OCI-LY1 (cell line): ENCODE results near the gene PNMA8C.

Source experiments
- H2AFZ ChIP-seq: fragments of 200-600 bp; sonication (generic), shearing (Covaris generic); 2 replicates; pipeline ENCODE4 v1.6.0; 2014; ENCODE audit warnings: antibody characterized with exemption, mild to moderate bottlenecking, low read length
- H3F3A ChIP-seq: fragments of 200-600 bp; sonication (generic), shearing (Covaris generic); 2 replicates; pipeline ENCODE4 v1.6.0; 2014; ENCODE audit warnings: mild to moderate bottlenecking, antibody characterized with exemption, low read length, moderate library complexity; ENCODE audit not compliant: insufficient read depth
- H3K27ac ChIP-seq: fragments of 200-600 bp; sonication (generic); 2 replicates; pipeline ENCODE4 v1.5.1; 2014; ENCODE audit warnings: low read length, mixed run types, mild to moderate bottlenecking, low read depth; ENCODE audit not compliant: poor library complexity, severe bottlenecking
- H3K27me3 ChIP-seq: fragments of 200-600 bp; sonication (generic); 2 replicates; pipeline ENCODE4 v1.6.0; 2014; ENCODE audit warnings: antibody characterized with exemption, mild to moderate bottlenecking, low read length, moderate library complexity; ENCODE audit not compliant: insufficient read depth
- H3K36me3 ChIP-seq: fragments of 200-600 bp; sonication (generic); 2 replicates; pipeline ENCODE4 v1.6.1; 2014; ENCODE audit warnings: mild to moderate bottlenecking, antibody characterized with exemption, low read length, moderate library complexity, mixed read lengths; ENCODE audit not compliant: insufficient read depth
- H3K4me1 ChIP-seq: fragments of 200-600 bp; sonication (generic); 2 replicates; pipeline ENCODE4 v1.5.1; 2014; ENCODE audit warnings: mild to moderate bottlenecking, low read length, moderate library complexity; ENCODE audit not compliant: insufficient read depth, severe bottlenecking
- H3K4me2 ChIP-seq: fragments of 200-600 bp; sonication (generic), shearing (Covaris generic); 2 replicates; pipeline ENCODE4 v1.6.1; 2014; ENCODE audit warnings: low read length
- H3K4me3 ChIP-seq: fragments of 200-600 bp; sonication (generic); 2 replicates; pipeline ENCODE4 v1.5.1; 2014; ENCODE audit warnings: low read length, low read depth, mild to moderate bottlenecking, mixed read lengths; ENCODE audit not compliant: poor library complexity, severe bottlenecking
- H3K79me2 ChIP-seq: fragments of 200-600 bp; shearing (Covaris generic); 2 replicates; pipeline ENCODE4 v1.6.1; 2016; ENCODE audit warnings: mixed run types, low read length, mixed read lengths; ENCODE audit not compliant: insufficient read depth
- H3K9ac ChIP-seq: fragments of 200-600 bp; sonication (generic), shearing (Covaris generic); 2 replicates; pipeline ENCODE4 v1.6.1; 2014; ENCODE audit warnings: mild to moderate bottlenecking, low read length, mixed read lengths
- H3K9me2 ChIP-seq: fragments of 200-600 bp; sonication (generic), shearing (Covaris generic); 2 replicates; pipeline ENCODE4 v1.6.1; 2014; ENCODE audit warnings: low read depth, mild to moderate bottlenecking, low read length, mixed read lengths
- H3K9me3 ChIP-seq: fragments of 200-600 bp; shearing (Covaris generic); 2 replicates; pipeline ENCODE4 v1.6.1; 2014; ENCODE audit warnings: low read length, mixed read lengths
- H4K20me1 ChIP-seq: fragments of 200-600 bp; sonication (generic), shearing (Covaris generic); 2 replicates; pipeline ENCODE4 v1.6.0; 2016; ENCODE audit warnings: mild to moderate bottlenecking, low read length; ENCODE audit not compliant: insufficient read depth
- EZH2 ChIP-seq: fragments of 200-600 bp; sonication (generic), shearing (Covaris generic); IDR thresholded peaks from 2 replicates; pipeline ENCODE4 v1.8.0; 2017; ENCODE audit warnings: borderline replicate concordance, mixed run types, mild to moderate bottlenecking, antibody characterized with exemption, low read length, moderate library complexity, mixed read lengths
- TF ChIP-seq, protein P1 (sequence below): fragments of 200-600 bp; sonication (generic), shearing (Covaris generic); IDR thresholded peaks from 2 replicates; pipeline ENCODE4 v1.5.1; 2017; ENCODE audit warnings: mild to moderate bottlenecking, antibody characterized with exemption, low read length, moderate library complexity, mixed read lengths

PNMA8C gene

DNA sequence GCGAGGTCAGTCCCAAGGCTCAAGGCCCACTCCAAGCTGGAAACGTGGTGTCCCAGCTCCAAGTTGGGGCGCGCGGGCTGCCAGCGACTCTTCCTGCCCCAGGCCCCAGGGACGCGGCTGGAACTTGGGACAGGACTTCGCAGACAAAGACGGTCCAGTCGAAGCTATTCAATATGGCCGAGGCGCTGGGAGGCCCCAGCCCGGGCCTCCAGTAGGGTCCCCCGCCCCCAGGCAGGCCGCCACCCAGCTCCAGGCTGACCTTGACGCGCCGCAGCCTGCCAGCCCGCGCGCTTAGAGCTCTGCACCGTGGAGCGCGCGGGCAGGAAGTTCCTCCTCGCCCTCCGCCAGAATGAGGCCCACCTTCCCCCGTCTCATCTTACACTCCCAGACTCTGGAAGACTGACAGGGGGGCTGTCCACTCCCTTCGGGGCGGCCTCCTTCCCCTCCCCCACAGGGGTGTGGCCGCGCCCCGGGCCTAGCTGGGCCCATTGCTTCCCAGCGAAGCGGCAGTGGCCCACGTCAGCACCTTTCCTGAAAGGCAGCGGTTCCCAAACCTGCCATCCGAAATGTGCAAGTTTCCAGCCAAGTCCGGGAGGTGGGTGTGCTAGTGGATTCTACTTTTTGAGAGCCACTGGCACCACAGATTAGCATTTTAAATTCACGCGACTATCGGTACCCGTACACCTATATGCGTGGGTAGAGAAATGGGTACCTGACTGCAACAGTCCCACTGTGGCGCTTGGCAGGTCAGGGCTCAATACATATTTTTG lies 15.3 kb downstream of the PNMA8C start, which contains the start of gene CCDC8:
TSS of gene CCDC8 (minus strand) at position 303 of the 770 bp plus-strand sequence. CDS start 754 bp downstream, outside the sequence.
- no peak within 1 kb of the TSS for H2AFZ ChIP-seq
- no peaks in the 10 kb centered on the region for H4K20me1 ChIP-seq
- no peak for TF ChIP-seq EZH2
- TF ChIP-seq, protein P1, sequence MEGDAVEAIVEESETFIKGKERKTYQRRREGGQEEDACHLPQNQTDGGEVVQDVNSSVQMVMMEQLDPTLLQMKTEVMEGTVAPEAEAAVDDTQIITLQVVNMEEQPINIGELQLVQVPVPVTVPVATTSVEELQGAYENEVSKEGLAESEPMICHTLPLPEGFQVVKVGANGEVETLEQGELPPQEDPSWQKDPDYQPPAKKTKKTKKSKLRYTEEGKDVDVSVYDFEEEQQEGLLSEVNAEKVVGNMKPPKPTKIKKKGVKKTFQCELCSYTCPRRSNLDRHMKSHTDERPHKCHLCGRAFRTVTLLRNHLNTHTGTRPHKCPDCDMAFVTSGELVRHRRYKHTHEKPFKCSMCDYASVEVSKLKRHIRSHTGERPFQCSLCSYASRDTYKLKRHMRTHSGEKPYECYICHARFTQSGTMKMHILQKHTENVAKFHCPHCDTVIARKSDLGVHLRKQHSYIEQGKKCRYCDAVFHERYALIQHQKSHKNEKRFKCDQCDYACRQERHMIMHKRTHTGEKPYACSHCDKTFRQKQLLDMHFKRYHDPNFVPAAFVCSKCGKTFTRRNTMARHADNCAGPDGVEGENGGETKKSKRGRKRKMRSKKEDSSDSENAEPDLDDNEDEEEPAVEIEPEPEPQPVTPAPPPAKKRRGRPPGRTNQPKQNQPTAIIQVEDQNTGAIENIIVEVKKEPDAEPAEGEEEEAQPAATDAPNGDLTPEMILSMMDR: no peak
- H3K4me1 ChIP-seq: no peaks in the 10 kb centered on the region
- no peaks in the 10 kb centered on the region for H3K36me3 ChIP-seq
- H3K4me3 ChIP-seq: no peak within 1 kb of the TSS
- H3F3A ChIP-seq: no peaks in the 10 kb centered on the region
- no peak within 1 kb of the TSS for H3K9ac ChIP-seq
- no peaks in the 10 kb centered on the region for H3K9me3 ChIP-seq
- no peaks in the 10 kb centered on the region for H3K9me2 ChIP-seq
- no peak within 1 kb of the TSS for H3K4me2 ChIP-seq
- no peaks in the 10 kb centered on the region for H3K79me2 ChIP-seq
- H3K27me3 ChIP-seq: 0 out of 2 replicates have a peak, but pooled peaks cover 6% of the 10 kb centered on the region
- no peak within 1 kb of the TSS for H3K27ac ChIP-seq

DNA sequence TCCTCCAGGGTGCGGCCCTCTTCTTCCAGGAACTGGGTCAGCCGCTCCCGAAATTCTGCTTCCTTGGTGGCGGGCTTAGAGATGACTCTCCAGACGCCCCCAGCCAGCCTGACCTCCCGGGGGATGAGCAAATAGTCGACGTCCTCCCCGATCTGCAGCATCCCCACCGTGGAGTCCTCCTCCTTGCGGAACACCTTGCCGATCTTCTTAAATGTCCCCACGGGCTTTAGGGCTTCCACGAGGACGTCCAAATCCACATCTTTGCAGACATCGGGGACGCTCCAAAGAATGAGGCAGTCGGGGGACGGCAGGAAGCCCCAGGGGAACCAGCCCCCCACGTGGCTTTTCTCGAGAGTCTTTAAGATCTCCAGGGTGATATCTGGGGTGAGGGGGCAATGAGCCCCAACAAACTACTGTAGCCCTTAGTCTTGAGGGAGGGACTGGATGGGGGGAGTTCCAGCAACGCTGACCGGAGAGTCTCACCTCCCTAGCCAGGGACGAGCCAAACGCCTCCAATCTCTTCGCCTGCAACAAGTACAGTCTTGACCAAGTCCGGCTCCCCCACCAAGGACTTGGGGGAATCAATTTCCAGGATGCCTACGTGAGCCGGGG lies 16.0 kb downstream of the PNMA8C start:
- Histone ChIP-seq H3K9ac (no peak overlapping the region), H3K27me3 (0 out of 2 replicates have a peak, but pooled peaks cover 6% of the 10 kb centered on the region), H3K9me2 (no peaks in the 10 kb centered on the region), H3K4me3 (no peak overlapping the region), H4K20me1 (no peaks in the 10 kb centered on the region), H3F3A (no peaks in the 10 kb centered on the region), H3K27ac (no peak overlapping the region), H2AFZ (no peak overlapping the region), H3K9me3 (no peaks in the 10 kb centered on the region), H3K36me3 (no peaks in the 10 kb centered on the region), H3K79me2 (no peaks in the 10 kb centered on the region), H3K4me1 (no peaks in the 10 kb centered on the region), H3K4me2 (no peak overlapping the region)
- TF ChIP-seq, protein P1: no peak
- TF ChIP-seq EZH2: no peak

DNA sequence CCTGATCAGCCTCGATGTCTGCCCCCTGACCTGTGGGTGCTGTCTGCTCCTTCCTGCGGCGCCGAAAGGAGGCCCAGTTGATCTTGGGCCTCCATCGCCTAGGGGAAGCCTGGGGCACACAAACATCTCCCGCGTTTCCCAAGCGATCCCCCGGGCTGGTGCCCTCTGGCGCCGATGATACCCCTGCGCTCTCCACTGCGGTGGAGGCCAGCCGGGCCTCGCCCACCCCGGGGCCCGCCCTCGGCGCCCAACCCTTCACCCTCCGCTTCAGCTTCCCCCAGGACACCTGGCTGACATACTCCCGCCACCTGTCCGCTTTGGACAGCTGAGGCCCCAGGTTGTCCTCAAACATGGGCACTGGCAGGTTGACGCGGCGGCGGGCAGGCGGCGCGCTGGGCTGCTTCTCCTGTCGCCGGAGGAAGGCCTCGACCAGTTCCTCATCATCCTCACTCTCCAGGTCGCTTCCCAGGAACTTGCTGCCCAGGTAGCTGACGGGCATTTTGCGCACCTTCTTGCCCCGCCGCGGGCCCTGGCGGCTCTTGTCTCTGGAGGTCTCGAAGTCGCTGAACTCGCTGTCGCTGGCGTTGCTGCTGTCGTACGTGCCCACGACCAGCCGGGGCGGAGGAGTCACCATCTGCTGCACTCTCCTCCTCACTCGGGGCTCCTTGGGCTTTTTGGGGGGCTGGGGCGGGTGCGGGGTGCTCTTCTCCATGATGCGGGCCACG lies 16.6 kb downstream of the PNMA8C start:
- Histone ChIP-seq H3K27me3 (0 out of 2 replicates have a peak, but pooled peaks cover 6% of the 10 kb centered on the region), H2AFZ (no peak overlapping the region), H3K4me3 (no peak overlapping the region), H3K4me2 (no peak overlapping the region), H3K9ac (no peak overlapping the region), H3K9me2 (no peaks in the 10 kb centered on the region), H3K4me1 (no peaks in the 10 kb centered on the region), H3K79me2 (no peaks in the 10 kb centered on the region), H3K36me3 (no peaks in the 10 kb centered on the region), H4K20me1 (no peaks in the 10 kb centered on the region), H3K9me3 (no peaks in the 10 kb centered on the region), H3F3A (no peaks in the 10 kb centered on the region), H3K27ac (no peak overlapping the region)
- no peak for TF ChIP-seq EZH2
- TF ChIP-seq, protein P1: no peak
